ENCODE results near the gene CHRNA7. TPM values are rescaled to one million over a fixed set of nuclear protein-coding genes. Genes with fewer than 3 reads are reported as not detected.

CHRNA7 gene
- total and polyA plus RNA-seq, 9 of the 15 experiments (the other 6 are each of a cell fraction or from before 2014, with no cell fraction given) = 0.04 TPM; not detected in 8

- in situ Hi-C loops (cut with MboI) (no loop called here), intact Hi-C loops (cut with micrococcal nuclease) (no loop called here)
- CTCF ChIA-PET (ENCODE audit: low intra/inter-chr PET ratio) = no interaction called here
- FAIRE-seq = no peak
- Histone ChIP-seq H3K4me2 (ENCODE audit: insufficient read depth, low read length) (no peak overlapping the region), H3K9me3 (replicated peaks; ENCODE audit: control insufficient read depth, insufficient read depth, low read depth, low read length) (no peaks in the 10 kb centered on the region), H3K27me3 (ENCODE audit: control insufficient read depth in 2 of 2, insufficient read depth in 2 of 2, low read length in 2 of 2) (no peaks in the 10 kb centered on the region; a peak in 1 of 5 replicates), H3K9me1 (ENCODE audit: control insufficient read depth, insufficient read depth, low read length) (no peaks in the 10 kb centered on the region), H4K20me1 (replicated peaks; ENCODE audit: control insufficient read depth, insufficient read depth, low read length) (no peaks in the 10 kb centered on the region), H2AFZ (ENCODE audit: low read depth, low read length) (no peak overlapping the region), H3K79me2 (ENCODE audit: control insufficient read depth, insufficient read depth, low read length) (no peaks in the 10 kb centered on the region), H3K27ac (ENCODE audit: extremely low read depth, low read depth, low read length) (no peak overlapping the region), H3K9ac (ENCODE audit: insufficient read depth in 1 of 2, low read depth in 2 of 2, low read length in 2 of 2) (no peak overlapping the region), H3K36me3 (ENCODE audit: control insufficient read depth, insufficient read depth, low read length) (no peaks in the 10 kb centered on the region), H3K4me1 (replicated peaks in 1 of 2; ENCODE audit: control insufficient read depth in 2 of 2, insufficient read depth in 2 of 2, low read length in 2 of 2) (no peaks in the 10 kb centered on the region; a peak in 1 of 5 replicates), H3K4me3 (no peak overlapping the region)
- peak; percentile 41; the same call in 1 of the 3 replicates for ATAC-seq
- DNase-seq (ENCODE audit: extremely low read depth in 1 of 4, low spot score in 3 of 4) = peak in 1 of 4 experiments; percentile 6
- WGBS (ENCODE audit: insufficient coverage, low coverage, missing lambda C conversion rate) = 0% methylated on average over 3 of the region's 4 CpGs
- POLR2A ChIA-PET = no interaction called here
- no TSS peak for BruUV-seq (replicated peaks)
- TF ChIP-seq JUND (IDR thresholded peaks at IDR 0.05; ENCODE audit: borderline replicate concordance, low read depth, low read length) (no peak), JUND (tag; IDR thresholded peaks at IDR 0.05; ENCODE audit: borderline replicate concordance, low read depth, low read length) (peak; percentile 33; the same call in 1 of the 3 replicates), CREM (IDR thresholded peaks at IDR 0.05; ENCODE audit: low read depth) (0 out of 2 replicates have a peak, but pooled peaks have one; percentile 9), ATF3 (IDR thresholded peaks at IDR 0.05) (0 out of 2 replicates have a peak, but pooled peaks have one; percentile 24), ATF3 (CRISPR knock-in tag; conservative IDR thresholded peaks at IDR 0.05) (no peak), POLR2H (tag; IDR thresholded peaks at IDR 0.05; ENCODE audit: low read depth) (no peak), ATF7 (IDR thresholded peaks at IDR 0.05) (0 out of 2 replicates have a peak, but pooled peaks have one; percentile 29)
Observed at GRCh38 chr15:32131803-32132202, 101.5 kb downstream of the CHRNA7 start.

Measured in K562 (cell line).